Activated CD4-positive, alpha-beta T cell treated with anti-CD3 and anti-CD28 coated beads, Interleukin-2, amount 50 U/mL, for 1 hour (primary cell): ENCODE measurements around the gene NBEAL2.
A peak's percentile ranks its signal among the peaks of the same experiment; 100 is the strongest.

Experiments used
- DNase-seq: peaks from one replicate; pipeline ENCODE4 v3.0.0-alpha.2; 2020

Gene NBEAL2

GRCh38 chr3:46978985-46979944 is at the start of gene NBEAL2:
TSS of gene NBEAL2 (plus strand) at chr3:46979666. CDS start at chr3:46979862, 196 bp downstream.
- DNase-seq: peak; percentile 96

- no peak for DNase-seq
These were observed 49.1 kb upstream of the NBEAL2 start for GRCh38 chr3:46930166-46930944.

- no peak for DNase-seq
These were observed 48.5 kb upstream of the NBEAL2 start for GRCh38 chr3:46930945-46931403.

- no peak for DNase-seq
These were observed 47.7 kb upstream of the NBEAL2 start for GRCh38 chr3:46931631-46932331.

GRCh38 chr3:46932455-46933225 is 46.8 kb upstream of the NBEAL2 start:
- no peak for DNase-seq

- no peak for DNase-seq
These were observed 46.2 kb upstream of the NBEAL2 start for GRCh38 chr3:46933261-46933660.

GRCh38 chr3:46934072-46934471 is 45.4 kb upstream of the NBEAL2 start:
- no peak for DNase-seq

GRCh38 chr3:46934498-46935167 is 44.8 kb upstream of the NBEAL2 start:
- no peak for DNase-seq

GRCh38 chr3:46935168-46935858 is 44.2 kb upstream of the NBEAL2 start:
- DNase-seq: no peak

GRCh38 chr3:46935989-46936558 is 43.4 kb upstream of the NBEAL2 start:
- no peak for DNase-seq

- no peak for DNase-seq
These were observed 42.7 kb upstream of the NBEAL2 start for GRCh38 chr3:46936733-46937250.

- no peak for DNase-seq
These were observed 41.3 kb upstream of the NBEAL2 start for GRCh38 chr3:46938118-46938517.

GRCh38 chr3:46939578-46940445 is 39.7 kb upstream of the NBEAL2 start:
- no peak for DNase-seq

GRCh38 chr3:46942076-46942475 is 37.4 kb upstream of the NBEAL2 start:
- DNase-seq: no peak

- no peak for DNase-seq
These were observed 36.8 kb upstream of the NBEAL2 start for GRCh38 chr3:46942481-46943236.

- no peak for DNase-seq
These were observed 36.0 kb upstream of the NBEAL2 start for GRCh38 chr3:46943237-46944187.

- no peak for DNase-seq
These were observed 35.3 kb upstream of the NBEAL2 start for GRCh38 chr3:46944191-46944590.
